Chondrocyte (in vitro differentiated cells): ENCODE results near the gene FYN. TPM values are rescaled to one million over a fixed set of nuclear protein-coding genes. Genes with fewer than 3 reads are reported as not detected.

Experiments
- DNase-seq: peaks from one replicate; pipeline ENCODE4 v3.0.0; 2021; ENCODE audit warnings: mixed read lengths, low spot score
- H3K27ac Mint-ChIP-seq: one replicate; pipeline ENCODE4 v1.8.0; 2021; ENCODE audit warnings: mild to moderate bottlenecking, moderate library complexity, mixed read lengths; ENCODE audit not compliant: unreplicated experiment
- H3K27me3 Mint-ChIP-seq: 2 replicates; pipeline ENCODE4 v1.8.0; 2021; ENCODE audit warnings: low read depth, mixed read lengths
- H3K36me3 Mint-ChIP-seq: 2 replicates; pipeline ENCODE4 v1.8.0; 2021; ENCODE audit warnings: low read depth, mixed read lengths
- H3K4me1 Mint-ChIP-seq: 2 replicates; pipeline ENCODE4 v1.8.0; 2021; ENCODE audit warnings: low read depth, mild to moderate bottlenecking, mixed read lengths
- H3K4me3 Mint-ChIP-seq: one replicate; pipeline ENCODE4 v1.8.0; 2021; ENCODE audit warnings: mild to moderate bottlenecking, moderate library complexity, mixed read lengths; ENCODE audit not compliant: unreplicated experiment
- H3K9me3 Mint-ChIP-seq: 2 replicates; pipeline ENCODE4 v1.8.0; 2021; ENCODE audit warnings: low read depth, mixed read lengths
- total RNA-seq: library from RNA; stranded (reverse); gene quantifications from 3 replicates; pipeline ENCODE4 v1.2.1, GENCODE V29; 2021
- TF ChIP-seq, protein P1 (sequence below): fragments of 200-600 bp; sonication (generic); IDR thresholded peaks from 2 replicates; pipeline ENCODE4 v1.5.0; 2021; ENCODE audit warnings: antibody characterized with exemption, mild to moderate bottlenecking, moderate library complexity

The FYN gene
- total RNA-seq, 1 donor from 2014 or later: 109 TPM

DNA sequence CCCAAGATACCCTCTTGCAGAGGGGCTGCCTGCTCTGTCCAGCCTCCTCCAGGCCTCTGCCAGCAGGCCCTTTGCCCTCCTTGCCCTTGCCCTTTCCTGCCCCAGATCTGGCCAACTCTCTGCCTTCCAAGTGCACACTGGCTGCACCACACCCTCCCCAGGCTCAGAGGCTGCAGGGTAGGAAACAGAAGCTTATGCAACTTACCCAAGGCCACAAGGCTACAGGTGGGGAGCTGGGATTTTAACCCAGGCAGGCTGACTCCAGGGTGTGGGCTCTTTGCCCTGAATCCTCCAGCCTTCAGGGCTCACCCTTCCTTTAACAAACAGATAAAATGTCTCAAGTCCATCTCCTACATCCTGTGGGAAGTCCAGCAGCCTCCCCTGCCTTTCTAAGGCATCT is 253.1 kb downstream of the FYN start:
- TF ChIP-seq, protein P1, sequence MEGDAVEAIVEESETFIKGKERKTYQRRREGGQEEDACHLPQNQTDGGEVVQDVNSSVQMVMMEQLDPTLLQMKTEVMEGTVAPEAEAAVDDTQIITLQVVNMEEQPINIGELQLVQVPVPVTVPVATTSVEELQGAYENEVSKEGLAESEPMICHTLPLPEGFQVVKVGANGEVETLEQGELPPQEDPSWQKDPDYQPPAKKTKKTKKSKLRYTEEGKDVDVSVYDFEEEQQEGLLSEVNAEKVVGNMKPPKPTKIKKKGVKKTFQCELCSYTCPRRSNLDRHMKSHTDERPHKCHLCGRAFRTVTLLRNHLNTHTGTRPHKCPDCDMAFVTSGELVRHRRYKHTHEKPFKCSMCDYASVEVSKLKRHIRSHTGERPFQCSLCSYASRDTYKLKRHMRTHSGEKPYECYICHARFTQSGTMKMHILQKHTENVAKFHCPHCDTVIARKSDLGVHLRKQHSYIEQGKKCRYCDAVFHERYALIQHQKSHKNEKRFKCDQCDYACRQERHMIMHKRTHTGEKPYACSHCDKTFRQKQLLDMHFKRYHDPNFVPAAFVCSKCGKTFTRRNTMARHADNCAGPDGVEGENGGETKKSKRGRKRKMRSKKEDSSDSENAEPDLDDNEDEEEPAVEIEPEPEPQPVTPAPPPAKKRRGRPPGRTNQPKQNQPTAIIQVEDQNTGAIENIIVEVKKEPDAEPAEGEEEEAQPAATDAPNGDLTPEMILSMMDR: no peak
- Mint-ChIP-seq H3K4me3 (no peak overlapping the region), H3K36me3 (no peaks in the 10 kb centered on the region), H3K4me1 (peaks cover 16% of the 10 kb centered on the region), H3K9me3 (no peaks in the 10 kb centered on the region), H3K27ac (no peak overlapping the region), H3K27me3 (no peaks in the 10 kb centered on the region)
- DNase-seq: no peak

DNA sequence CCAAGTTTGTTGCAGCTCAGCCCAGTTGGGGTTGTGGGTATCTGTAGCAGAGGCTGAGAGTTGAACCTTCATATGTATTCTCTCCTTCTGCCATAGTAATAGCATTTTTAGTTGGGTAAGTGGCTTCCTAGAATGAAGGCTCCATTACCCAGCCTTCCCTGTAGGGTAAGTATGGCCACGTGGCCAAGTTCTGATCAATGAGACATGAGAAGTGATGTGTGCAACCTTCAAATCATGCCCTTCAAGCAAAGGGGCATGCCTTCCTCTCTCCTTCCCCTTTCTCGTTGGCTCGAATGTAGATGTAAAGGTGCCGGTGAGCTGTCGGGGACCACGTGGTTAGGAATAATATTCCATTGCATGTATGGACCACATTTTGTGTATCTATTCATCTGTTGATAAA is 254.8 kb downstream of the FYN start:
- Mint-ChIP-seq H3K36me3 (no peaks in the 10 kb centered on the region), H3K9me3 (no peaks in the 10 kb centered on the region), H3K4me3 (no peak overlapping the region), H3K27me3 (no peaks in the 10 kb centered on the region), H3K4me1 (no peaks in the 10 kb centered on the region), H3K27ac (no peak overlapping the region)
- TF ChIP-seq, protein P1: no peak
- no peak for DNase-seq

DNA sequence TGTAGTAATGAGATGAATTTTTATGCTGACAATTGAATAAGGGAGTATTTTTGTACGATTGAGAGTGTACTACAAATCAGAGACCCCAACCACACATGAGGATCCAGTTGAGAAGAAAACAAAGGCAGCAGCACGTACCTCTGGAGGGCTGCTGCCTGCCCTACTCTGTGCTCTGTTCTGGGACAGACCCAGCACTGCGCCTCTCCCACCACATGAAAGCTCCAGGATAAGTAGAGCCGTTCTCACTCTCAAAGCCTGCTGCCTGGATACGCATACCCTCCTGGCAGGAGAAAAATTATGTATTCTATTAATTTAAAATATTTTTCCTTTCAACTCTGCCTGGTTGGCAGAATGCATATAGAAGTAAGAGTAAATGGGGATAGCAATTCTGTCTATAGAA is 256.1 kb downstream of the FYN start:
- no peak overlapping the region for H3K4me3 Mint-ChIP-seq
- H3K4me1 Mint-ChIP-seq: no peaks in the 10 kb centered on the region
- TF ChIP-seq, protein P1: no peak

DNA sequence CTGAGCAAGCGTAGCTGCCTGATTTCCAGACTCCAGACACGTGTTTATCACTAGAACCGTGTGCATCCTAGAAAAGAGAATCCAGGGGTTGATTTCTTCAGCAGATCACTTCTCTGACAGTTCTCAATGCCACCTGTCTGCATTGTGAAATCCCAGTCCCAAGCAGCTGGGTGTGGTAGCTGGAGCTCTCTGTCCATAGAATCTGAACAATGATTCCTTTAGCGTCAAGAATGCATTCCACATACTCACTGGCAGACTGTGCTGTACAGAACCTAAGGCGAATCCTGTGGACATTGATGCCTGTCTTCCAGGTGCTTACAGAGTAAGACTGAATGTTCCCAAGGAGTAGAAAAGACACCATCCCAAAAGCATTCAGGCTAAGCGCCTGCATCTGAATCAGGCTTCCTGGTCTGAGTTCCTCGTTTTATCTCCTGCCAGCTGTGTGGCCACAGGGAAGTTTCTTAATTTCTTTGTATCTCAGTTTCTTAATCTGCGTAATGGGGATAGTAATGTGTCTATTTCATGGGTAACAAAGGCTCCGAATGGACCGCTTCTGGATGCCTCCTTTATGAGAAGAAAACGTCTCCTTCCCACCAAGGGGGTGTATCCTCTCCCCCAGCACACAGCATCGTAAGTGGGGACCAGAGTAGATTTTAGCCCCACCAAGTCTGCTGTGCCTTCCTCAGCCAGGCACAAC is 257.2 kb downstream of the FYN start:
- Mint-ChIP-seq H3K27ac (no peak overlapping the region), H3K27me3 (no peaks in the 10 kb centered on the region), H3K36me3 (no peaks in the 10 kb centered on the region), H3K4me1 (no peaks in the 10 kb centered on the region), H3K9me3 (peaks cover 3% of the 10 kb centered on the region), H3K4me3 (no peak overlapping the region)
- TF ChIP-seq, protein P1: no peak
- DNase-seq: no peak

More for the DNA sequence above, 256.1 kb downstream of the FYN start:
- Mint-ChIP-seq H3K27me3 (no peaks in the 10 kb centered on the region), H3K9me3 (peaks cover 3% of the 10 kb centered on the region), H3K36me3 (no peaks in the 10 kb centered on the region), H3K27ac (no peak overlapping the region)
- DNase-seq: no peak

DNA sequence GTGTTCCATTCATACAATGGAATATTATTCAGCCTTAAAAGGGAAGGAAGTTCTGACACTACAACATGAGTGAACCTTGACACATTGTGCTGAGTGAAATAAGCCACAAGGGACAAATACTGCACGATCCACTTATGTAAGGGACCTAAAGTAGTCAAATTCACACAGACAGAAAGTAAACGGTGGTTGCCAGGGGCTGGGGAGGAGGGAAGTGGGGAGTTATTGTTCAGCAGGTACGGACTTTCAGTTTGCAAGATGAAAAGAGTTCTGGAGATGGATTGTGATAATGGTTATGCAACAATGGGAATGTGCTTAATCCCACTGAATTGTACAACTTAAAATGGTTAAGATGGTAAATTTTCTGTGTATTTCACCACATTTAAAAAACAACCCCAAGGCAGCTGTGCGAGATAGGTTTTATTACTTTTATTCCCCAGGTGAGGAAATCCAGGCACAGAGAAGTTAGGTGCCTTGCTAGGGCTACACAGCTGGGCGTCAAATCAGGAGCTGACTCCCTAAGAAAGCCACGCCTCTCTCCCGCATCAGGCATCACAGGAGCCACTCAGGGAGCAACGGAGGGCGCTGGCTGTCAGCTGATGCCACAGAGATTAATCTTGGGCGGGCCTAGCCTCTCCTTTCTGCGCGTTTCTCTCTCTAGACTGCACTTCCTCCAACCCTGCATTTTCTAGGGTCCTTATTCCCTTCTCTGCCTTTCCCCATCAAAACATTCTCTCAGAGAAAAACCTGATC is 258.2 kb downstream of the FYN start:
- DNase-seq: no peak
- no peak overlapping the region for H3K27ac Mint-ChIP-seq
- TF ChIP-seq, protein P1: no peak
- H3K27me3 Mint-ChIP-seq: no peaks in the 10 kb centered on the region
- H3K4me1 Mint-ChIP-seq: peaks cover 3% of the 10 kb centered on the region
- peaks cover 3% of the 10 kb centered on the region for H3K9me3 Mint-ChIP-seq
- H3K36me3 Mint-ChIP-seq: no peaks in the 10 kb centered on the region
- no peak overlapping the region for H3K4me3 Mint-ChIP-seq
